GM12878 (cell line): ENCODE data around the gene TIAM1. TPM values are rescaled to one million over a fixed set of nuclear protein-coding genes. Genes with fewer than 3 reads are reported as not detected.

ENCODE experiments used
- ATAC-seq: fragments of 200-7000 bp; cut with Tn5 transposase; 3 replicates; pipeline ENCODE4 v1.9.1; 2020; ENCODE audit warnings: mild to moderate bottlenecking, moderate library complexity
- BruUV-seq: library from RNA; stranded (reverse); fragments of 400-500 nt; replicated peaks from 2 replicates; lab custom pipeline; 2021; lab: Mats Ljungman, UMichigan
- CTCF ChIA-PET: fragments of 300-600 bp; sonication (Branson Sonifier 250); formaldehyde crosslinking; extraction: SDS; loops from one replicate; lab custom pipeline; 2021; ENCODE audit warnings: inconsistent platforms; lab: Yijun Ruan, JAX
- POLR2A ChIA-PET: fragments of 350-600 bp; formaldehyde crosslinking; extraction: SDS; loops from one replicate; lab custom pipeline; 2021; ENCODE audit warnings: inconsistent platforms; lab: Charles Lee
- RAD21 ChIA-PET: fragments of 300-600 bp; sonication (Branson Sonifier 250); formaldehyde crosslinking; loops from one replicate; lab custom pipeline; 2023; ENCODE audit warnings: antibody characterized with exemption; ENCODE audit not compliant: unreplicated experiment; lab: Charles Lee
- SMC1A ChIA-PET: fragments of 300-600 bp; sonication (Branson Sonifier 250); formaldehyde crosslinking; loops from one replicate; lab custom pipeline; 2023; ENCODE audit not compliant: unreplicated experiment, uncharacterized antibody; lab: Charles Lee
- DNase-seq: peaks from one replicate; pipeline ENCODE4 v3.0.0-alpha.2; 2011; ENCODE audit warnings: low read depth, low spot score
- FAIRE-seq: peaks from 3 replicates; lab custom pipeline; 2011; peaks lifted over from hg19 to GRCh38; lab: Jason Lieb, UNC
- H2AFZ ChIP-seq: 2 replicates; pipeline ENCODE4 v1.6.0; 2011; ENCODE audit warnings: low read depth, low read length, control low read depth; ENCODE audit not compliant: control insufficient read depth
- H3K27ac ChIP-seq: 2 replicates; pipeline ENCODE4 v1.5.1; 2011; ENCODE audit warnings: control low read depth; ENCODE audit not compliant: control insufficient read depth, insufficient read depth
- H3K27me3 ChIP-seq, 2 experiments: replicated peaks in 1 of 2; 2 replicates each; pipeline versions ENCODE4 v1.6.0 to v1.6.1; 2011; ENCODE audit warnings: low read length in 1 of 2; ENCODE audit not compliant: control insufficient read depth in 2 of 2, insufficient read depth in 2 of 2
- H3K36me3 ChIP-seq, 2 experiments: 2 replicates each; pipeline ENCODE4 v1.5.1; 2011; ENCODE audit warnings: low read length in 1 of 2; ENCODE audit not compliant: control insufficient read depth in 2 of 2, insufficient read depth in 2 of 2
- H3K4me1 ChIP-seq: 2 replicates; pipeline ENCODE4 v1.6.1; 2011; ENCODE audit warnings: mild to moderate bottlenecking, low read length, moderate library complexity, mixed read lengths; ENCODE audit not compliant: control insufficient read depth, insufficient read depth
- H3K4me2 ChIP-seq: 2 replicates; pipeline ENCODE4 v1.6.0; 2011; ENCODE audit warnings: control low read depth; ENCODE audit not compliant: control insufficient read depth, insufficient read depth
- H3K4me3 ChIP-seq: fragments of 200-600 bp; sonication (generic); 2 replicates; pipeline ENCODE4 v1.5.1; 2016
- H3K79me2 ChIP-seq: 2 replicates; pipeline ENCODE4 v1.6.0; 2011; ENCODE audit warnings: low read length; ENCODE audit not compliant: control insufficient read depth, insufficient read depth
- H3K9ac ChIP-seq: 2 replicates; pipeline ENCODE4 v1.8.0; 2011; ENCODE audit warnings: low read length, control low read depth, mixed read lengths; ENCODE audit not compliant: control insufficient read depth, insufficient read depth
- H3K9me3 ChIP-seq: replicated peaks from 3 replicates; pipeline ENCODE4 v1.5.1; 2011; ENCODE audit warnings: mild to moderate bottlenecking, low read length; ENCODE audit not compliant: control insufficient read depth, insufficient read depth
- H4K20me1 ChIP-seq: 2 replicates; pipeline ENCODE4 v1.6.0; 2011; ENCODE audit not compliant: control insufficient read depth, insufficient read depth
- FOS ChIP-seq: IDR thresholded peaks from 3 replicates; pipeline ENCODE4 v1.6.1; 2011; ENCODE audit warnings: borderline replicate concordance; ENCODE audit not compliant: insufficient read length; ENCODE audit errors: extremely low read depth
- JUND ChIP-seq: IDR thresholded peaks from 2 replicates; pipeline ENCODE4 v1.6.1; 2012; ENCODE audit warnings: low read depth, mild to moderate bottlenecking, low read length, improper control_type of control experiment, moderate library complexity
- RB1 ChIP-seq: fragments of 450-650 bp; formaldehyde crosslinking; IDR thresholded peaks from 2 replicates; pipeline ENCODE4 v1.6.1; 2017; ENCODE audit warnings: mild to moderate bottlenecking, borderline replicate concordance
- SMARCA5 ChIP-seq: fragments of 450-650 bp; IDR thresholded peaks from 2 replicates; pipeline ENCODE4 v1.6.1; 2017; ENCODE audit warnings: mild to moderate bottlenecking
- SPI1 ChIP-seq: IDR thresholded peaks from 2 replicates; pipeline ENCODE4 v1.6.1; 2011; ENCODE audit warnings: low read depth, mild to moderate bottlenecking, low read length, moderate library complexity, borderline replicate concordance; ENCODE audit not compliant: insufficient read depth
- SRF ChIP-seq, 2 experiments: IDR thresholded peaks; 2 replicates each; pipeline ENCODE4 v1.6.1; 2011; ENCODE audit warnings: low read depth in 2 of 2, low read length in 2 of 2, mild to moderate bottlenecking in 1 of 2, moderate library complexity in 1 of 2
- STAT1 ChIP-seq: fragments of 450-650 bp; conservative IDR thresholded peaks from 2 replicates; pipeline ENCODE4 v1.6.1; 2014; ENCODE audit warnings: antibody characterized with exemption, mild to moderate bottlenecking
- STAT3 ChIP-seq: IDR thresholded peaks from 2 replicates; pipeline ENCODE4 v1.6.1; 2011; ENCODE audit warnings: low read depth, low read length, improper control_type of control experiment
- SUZ12 ChIP-seq: fragments of 200-600 bp; sonication (generic); IDR thresholded peaks from one replicate; pipeline ENCODE4 v1.6.1; 2018; ENCODE audit warnings: antibody characterized with exemption, mild to moderate bottlenecking; ENCODE audit not compliant: unreplicated experiment
- TAF1 ChIP-seq: IDR thresholded peaks from 2 replicates; pipeline ENCODE4 v1.6.1; 2011; ENCODE audit warnings: mild to moderate bottlenecking, low read depth, low read length, borderline replicate concordance
- YY1 ChIP-seq: IDR thresholded peaks from 2 replicates; pipeline ENCODE4 v1.6.1; 2011; ENCODE audit warnings: low read depth, mild to moderate bottlenecking, low read length
- ZNF207 ChIP-seq: fragments of 450-650 bp; IDR thresholded peaks from 2 replicates; pipeline ENCODE4 v1.6.1; 2014; ENCODE audit warnings: antibody characterized with exemption, mild to moderate bottlenecking, borderline replicate concordance
- WGBS: methylation state at CpG from one replicate; pipeline ENCODE4 v1.1.6; 2016; ENCODE audit warnings: low lambda C conversion rate; ENCODE audit not compliant: insufficient replicate concordance, insufficient coverage; ENCODE audit errors: missing lambda C conversion rate; 5-methylcytosine and 5-hydroxymethylcytosine counted together
- in situ Hi-C: fragments of 300-500 bp; cut with MboI; formaldehyde crosslinking; loops from 9 replicates; pipeline ENCODE4 v1.14.3; 2018; ENCODE audit warnings: mixed read lengths
- intact Hi-C: fragments of 100-400 bp; cut with micrococcal nuclease; formaldehyde crosslinking; loops from one replicate; pipeline ENCODE4 v1.14.2; 2022; ENCODE audit not compliant: unreplicated experiment
- polyA plus RNA-seq, 11 experiments: library from polyadenylated mRNA; depleted of rRNA in 4 of 11; unstranded in 6 of 11; stranded (reverse) in 5 of 11; fragments of >200 nt; fragmentation: Nextera tagmentation in 4 of 11; fragmentation: Illumina TruSeq in 1 of 11; extraction: Ambion mirVana in 4 of 11; extraction: Trizol in 1 of 11; gene quantifications; 1 replicate in 1 of 11; 2 replicates in 10 of 11; pipeline versions ENCODE4 v1.2.1 to v1.2.3, GENCODE V29; 2011 to 2016; ENCODE audit warnings: inconsistent platforms in 2 of 11, missing spikeins in 2 of 11, low read depth in 1 of 11
- total RNA-seq, 4 experiments: library from RNA; depleted of rRNA in 3 of 4; stranded (reverse); fragments of >200 nt in 3 of 4; fragmentation: Illumina TruSeq in 1 of 4; extraction: Trizol in 1 of 4; gene quantifications; 2 replicates each; pipeline versions ENCODE4 v1.2.1 to v1.2.3, GENCODE V29; 2013 to 2021
- TF ChIP-seq, protein P1 (sequence below): fragments of 150-350 bp; IDR thresholded peaks from 2 replicates; pipeline ENCODE4 v1.6.1; 2016; ENCODE audit warnings: low read depth, low read length
- TF ChIP-seq, protein P2 (sequence below): IDR thresholded peaks from 2 replicates; pipeline ENCODE4 v1.6.1; 2011; ENCODE audit warnings: borderline replicate concordance, low read depth, mild to moderate bottlenecking, moderate library complexity, mixed read lengths, low read length; ENCODE audit not compliant: insufficient read depth; ENCODE audit errors: extremely low read length

TIAM1 gene
- total and polyA plus RNA-seq, 10 of the 15 experiments (the other 5 are each of a cell fraction or from before 2014, with no cell fraction given), result 0.31 to 35.9 (median 0.78) TPM

DNA sequence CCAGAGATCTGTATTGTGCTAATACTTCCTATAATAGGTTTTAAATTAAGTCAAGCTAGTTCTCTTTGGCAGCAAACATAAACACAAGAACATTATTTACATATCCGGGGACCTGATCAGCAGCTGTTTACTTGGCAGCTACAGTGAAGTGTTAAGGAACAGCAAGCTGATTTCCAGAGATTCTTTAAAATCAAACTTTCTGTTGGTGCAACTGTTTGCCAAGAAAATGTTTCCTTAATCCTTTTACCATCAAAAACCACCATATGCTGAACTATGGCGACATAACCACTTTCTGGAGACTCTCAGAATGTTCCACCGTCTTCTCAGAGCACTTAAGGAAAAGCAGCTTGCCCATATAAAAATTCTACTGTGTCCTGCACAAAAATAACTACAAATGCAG is 198.8 kb downstream of the TIAM1 start (continued):
- TF ChIP-seq, protein P1, sequence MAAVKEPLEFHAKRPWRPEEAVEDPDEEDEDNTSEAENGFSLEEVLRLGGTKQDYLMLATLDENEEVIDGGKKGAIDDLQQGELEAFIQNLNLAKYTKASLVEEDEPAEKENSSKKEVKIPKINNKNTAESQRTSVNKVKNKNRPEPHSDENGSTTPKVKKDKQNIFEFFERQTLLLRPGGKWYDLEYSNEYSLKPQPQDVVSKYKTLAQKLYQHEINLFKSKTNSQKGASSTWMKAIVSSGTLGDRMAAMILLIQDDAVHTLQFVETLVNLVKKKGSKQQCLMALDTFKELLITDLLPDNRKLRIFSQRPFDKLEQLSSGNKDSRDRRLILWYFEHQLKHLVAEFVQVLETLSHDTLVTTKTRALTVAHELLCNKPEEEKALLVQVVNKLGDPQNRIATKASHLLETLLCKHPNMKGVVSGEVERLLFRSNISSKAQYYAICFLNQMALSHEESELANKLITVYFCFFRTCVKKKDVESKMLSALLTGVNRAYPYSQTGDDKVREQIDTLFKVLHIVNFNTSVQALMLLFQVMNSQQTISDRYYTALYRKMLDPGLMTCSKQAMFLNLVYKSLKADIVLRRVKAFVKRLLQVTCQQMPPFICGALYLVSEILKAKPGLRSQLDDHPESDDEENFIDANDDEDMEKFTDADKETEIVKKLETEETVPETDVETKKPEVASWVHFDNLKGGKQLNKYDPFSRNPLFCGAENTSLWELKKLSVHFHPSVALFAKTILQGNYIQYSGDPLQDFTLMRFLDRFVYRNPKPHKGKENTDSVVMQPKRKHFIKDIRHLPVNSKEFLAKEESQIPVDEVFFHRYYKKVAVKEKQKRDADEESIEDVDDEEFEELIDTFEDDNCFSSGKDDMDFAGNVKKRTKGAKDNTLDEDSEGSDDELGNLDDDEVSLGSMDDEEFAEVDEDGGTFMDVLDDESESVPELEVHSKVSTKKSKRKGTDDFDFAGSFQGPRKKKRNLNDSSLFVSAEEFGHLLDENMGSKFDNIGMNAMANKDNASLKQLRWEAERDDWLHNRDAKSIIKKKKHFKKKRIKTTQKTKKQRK, result no peak
- TF ChIP-seq, all 136 proteins: peak for 0

DNA sequence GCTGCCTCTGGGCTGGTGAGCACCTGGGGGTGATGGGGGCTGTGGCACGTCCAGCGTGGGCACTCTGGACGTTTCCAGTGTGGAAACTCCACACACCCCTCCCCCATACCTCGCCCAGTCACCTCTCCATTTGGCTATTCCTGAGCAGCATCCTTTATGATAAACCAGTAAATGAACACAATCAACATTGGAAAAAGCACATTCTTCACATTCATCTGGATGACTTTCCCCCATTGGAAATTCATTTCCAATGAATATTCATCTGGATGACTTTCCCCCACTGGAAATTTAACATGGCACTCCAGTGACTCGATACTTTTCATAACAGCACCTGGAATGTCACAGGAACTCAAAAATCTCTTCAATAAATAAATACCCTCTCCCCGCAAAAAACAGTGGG is 201.0 kb downstream of the TIAM1 start:
- POLR2A ChIA-PET, result no interaction called here
- H3K27ac ChIP-seq, result no peak overlapping the region
- FAIRE-seq (no peak), ATAC-seq (no peak), DNase-seq (no peak)
- no peaks in the 10 kb centered on the region for H3K4me1 ChIP-seq
- no peak overlapping the region for H3K4me2 ChIP-seq
- no TSS peak for BruUV-seq
- H3K9me3 ChIP-seq, result no peaks in the 10 kb centered on the region
- H3K27me3 ChIP-seq, result no peaks in the 10 kb centered on the region
- peaks cover 0 to 1% of the 10 kb centered on the region in 2 experiments; a peak in 1 of 4 replicates for H3K36me3 ChIP-seq
- no peak overlapping the region for H3K4me3 ChIP-seq
- no peaks in the 10 kb centered on the region for H3K79me2 ChIP-seq
- H3K9ac ChIP-seq, result no peak overlapping the region
- H4K20me1 ChIP-seq, result no peaks in the 10 kb centered on the region
- CTCF ChIA-PET, result interaction anchor here (1.1 kb wide), 2 partner anchors 33 to 44 kb away, joined by 3 to 5 read pairs; no protein-coding TSS in a partner anchor
- no peak overlapping the region for H2AFZ ChIP-seq
- WGBS, result 8% methylated on average over 6 of the region's 6 CpGs
- SMC1A ChIA-PET, result interaction anchor here (0.5 to 1.3 kb wide), 4 partner anchors 32 to 217 kb away, joined by 3 to 4 read pairs (median 4); no protein-coding TSS in a partner anchor
- in situ Hi-C loops (no loop called here), intact Hi-C loops (loop anchor here (2.0 kb wide), 1 partner anchor 44 kb away; no protein-coding TSS in a partner anchor)
- RAD21 ChIA-PET, result interaction anchor here (1.0 kb wide), 1 partner anchor 43 kb away, joined by 3 read pairs; no protein-coding TSS in a partner anchor
- no peak for TF ChIP-seq ZNF207
- TF ChIP-seq RB1, result no peak
- no peak for TF ChIP-seq SPI1
- TF ChIP-seq JUND, result no peak
- no peak for TF ChIP-seq STAT1
- no peak for TF ChIP-seq STAT3
- TF ChIP-seq, protein P1, result no peak
- no peak for TF ChIP-seq TAF1
- TF ChIP-seq SMARCA5, result no peak
- no peak for TF ChIP-seq YY1
- TF ChIP-seq, protein P2, sequence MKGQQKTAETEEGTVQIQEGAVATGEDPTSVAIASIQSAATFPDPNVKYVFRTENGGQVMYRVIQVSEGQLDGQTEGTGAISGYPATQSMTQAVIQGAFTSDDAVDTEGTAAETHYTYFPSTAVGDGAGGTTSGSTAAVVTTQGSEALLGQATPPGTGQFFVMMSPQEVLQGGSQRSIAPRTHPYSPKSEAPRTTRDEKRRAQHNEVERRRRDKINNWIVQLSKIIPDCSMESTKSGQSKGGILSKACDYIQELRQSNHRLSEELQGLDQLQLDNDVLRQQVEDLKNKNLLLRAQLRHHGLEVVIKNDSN, result no peak
- no peak for TF ChIP-seq FOS
- TF ChIP-seq SRF (IDR thresholded peaks at IDR 0.05; ENCODE audit: low read depth in 2 of 2, low read length in 2 of 2), result no peak
- no peak for TF ChIP-seq SUZ12
